Neuronal stem cell (in vitro differentiated cells): ENCODE measurements around the gene NUDT3. TPM values are rescaled to one million over a fixed set of nuclear protein-coding genes. Genes with fewer than 3 reads are reported as not detected.

Source experiments
- DNase-seq: peaks from one replicate; pipeline ENCODE4 v3.0.0-alpha.2; 2013; ENCODE audit warnings: low spot score
- H2AFZ ChIP-seq: one replicate; pipeline ENCODE4 v1.6.1; 2013; ENCODE audit warnings: mild to moderate bottlenecking, low read length, inconsistent platforms
- H2AK5ac ChIP-seq: 2 replicates; pipeline ENCODE4 v1.6.1; 2013; ENCODE audit warnings: low read depth, mild to moderate bottlenecking, inconsistent platforms, low read length, moderate library complexity, mixed read lengths
- H2BK120ac ChIP-seq: 2 replicates; pipeline ENCODE4 v1.6.1; 2013; ENCODE audit warnings: low read depth, mild to moderate bottlenecking, inconsistent platforms, low read length, moderate library complexity, mixed read lengths
- H2BK12ac ChIP-seq: one replicate; pipeline ENCODE4 v1.6.1; 2013; ENCODE audit warnings: low read length, inconsistent platforms
- H2BK15ac ChIP-seq: 2 replicates; pipeline ENCODE4 v1.6.1; 2013; ENCODE audit warnings: mild to moderate bottlenecking, low read length, inconsistent platforms, mixed read lengths
- H2BK5ac ChIP-seq: one replicate; pipeline ENCODE4 v1.6.1; 2013; ENCODE audit warnings: inconsistent platforms, mild to moderate bottlenecking, low read length, moderate library complexity
- H3K14ac ChIP-seq: one replicate; pipeline ENCODE4 v1.6.1; 2013; ENCODE audit warnings: low read length, inconsistent platforms
- H3K18ac ChIP-seq: 2 replicates; pipeline ENCODE4 v1.6.1; 2013; ENCODE audit warnings: low read length, inconsistent platforms
- H3K23ac ChIP-seq: 2 replicates; pipeline ENCODE4 v1.6.1; 2013; ENCODE audit warnings: low read depth, mild to moderate bottlenecking, mixed read lengths, low read length, inconsistent platforms; ENCODE audit not compliant: poor library complexity
- H3K27ac ChIP-seq: replicated peaks from 3 replicates; pipeline ENCODE4 v1.5.1; 2013; ENCODE audit warnings: low read length, inconsistent platforms
- H3K27me3 ChIP-seq, 3 experiments: 2 replicates each; pipeline ENCODE4 v1.6.1; 2013; ENCODE audit warnings: low read length in 3 of 3, mild to moderate bottlenecking in 2 of 3, inconsistent platforms in 1 of 3, low read depth in 1 of 3, mixed read lengths in 1 of 3, moderate library complexity in 1 of 3; ENCODE audit not compliant: control insufficient read depth in 3 of 3, insufficient read depth in 3 of 3
- H3K36me3 ChIP-seq, 2 donors: replicated peaks in 1 of 2; 2 replicates each; pipeline ENCODE4 v1.6.1; 2013; ENCODE audit warnings: low read length in 2 of 2; ENCODE audit not compliant: control insufficient read depth in 2 of 2, insufficient read depth in 2 of 2
- H3K4ac ChIP-seq: 2 replicates; pipeline ENCODE4 v1.6.1; 2013; ENCODE audit warnings: inconsistent platforms, mild to moderate bottlenecking, low read length, moderate library complexity
- H3K4me1 ChIP-seq, 2 donors: 1 replicate in 1 of 2; 2 replicates in 1 of 2; pipeline ENCODE4 v1.6.1; 2013; ENCODE audit warnings: low read length in 2 of 2, low read depth in 1 of 2; ENCODE audit not compliant: control insufficient read depth in 2 of 2, insufficient read depth in 1 of 2
- H3K4me2 ChIP-seq: one replicate; pipeline ENCODE4 v1.6.1; 2013; ENCODE audit warnings: mild to moderate bottlenecking, low read length, inconsistent platforms; ENCODE audit not compliant: insufficient read depth, poor library complexity, severe bottlenecking
- H3K4me3 ChIP-seq, 2 donors: 2 replicates each; pipeline ENCODE4 v1.5.1; 2013; ENCODE audit warnings: low read length in 2 of 2, mild to moderate bottlenecking in 2 of 2, inconsistent platforms in 1 of 2, moderate library complexity in 1 of 2
- H3K79me1 ChIP-seq: one replicate; pipeline ENCODE4 v1.6.1; 2013; ENCODE audit warnings: low read depth, mild to moderate bottlenecking, inconsistent platforms, low read length, moderate library complexity
- H3K9ac ChIP-seq: one replicate; pipeline ENCODE4 v1.6.1; 2013; ENCODE audit warnings: mild to moderate bottlenecking, low read depth, low read length, inconsistent platforms; ENCODE audit not compliant: poor library complexity
- H3K9me3 ChIP-seq, 2 donors: replicated peaks in 1 of 2; 2 replicates each; pipeline versions ENCODE3 to v1.6.1; 2013; ENCODE audit warnings: low read length in 2 of 2, mild to moderate bottlenecking in 2 of 2, inconsistent platforms in 1 of 2, low read depth in 1 of 2, mixed read lengths in 1 of 2, moderate library complexity in 1 of 2; ENCODE audit not compliant: control insufficient read depth in 2 of 2, insufficient read depth in 1 of 2
- H4K8ac ChIP-seq: one replicate; pipeline ENCODE4 v1.6.1; 2013; ENCODE audit warnings: low read depth, mild to moderate bottlenecking, inconsistent platforms, low read length, moderate library complexity
- H4K91ac ChIP-seq: one replicate; pipeline ENCODE4 v1.6.1; 2013; ENCODE audit warnings: low read length, low read depth, mild to moderate bottlenecking, inconsistent platforms; ENCODE audit not compliant: poor library complexity
- WGBS, 2 donors: extraction: QIAGEN DNeasy Blood & Tissue Kit; methylation state at CpG; one replicate each; pipeline ENCODE4 v1.1.7; 2013; ENCODE audit warnings: missing lambda C conversion rate in 2 of 2, mixed read lengths in 1 of 2; ENCODE audit not compliant: insufficient read length in 2 of 2, insufficient replicate concordance in 1 of 2; ENCODE audit errors: extremely low coverage in 2 of 2; 5-methylcytosine and 5-hydroxymethylcytosine counted together
- polyA plus RNA-seq, 2 experiments: library from polyadenylated mRNA; stranded (reverse); fragments of 200-250 nt; gene quantifications; one replicate each; pipeline ENCODE4 v1.2.3, GENCODE V29; 2013

The NUDT3 gene
- polyA plus RNA-seq (2013, experiment 1 of 2): 27.5 TPM
- polyA plus RNA-seq (2013, experiment 2 of 2): 28.7 TPM

DNA sequence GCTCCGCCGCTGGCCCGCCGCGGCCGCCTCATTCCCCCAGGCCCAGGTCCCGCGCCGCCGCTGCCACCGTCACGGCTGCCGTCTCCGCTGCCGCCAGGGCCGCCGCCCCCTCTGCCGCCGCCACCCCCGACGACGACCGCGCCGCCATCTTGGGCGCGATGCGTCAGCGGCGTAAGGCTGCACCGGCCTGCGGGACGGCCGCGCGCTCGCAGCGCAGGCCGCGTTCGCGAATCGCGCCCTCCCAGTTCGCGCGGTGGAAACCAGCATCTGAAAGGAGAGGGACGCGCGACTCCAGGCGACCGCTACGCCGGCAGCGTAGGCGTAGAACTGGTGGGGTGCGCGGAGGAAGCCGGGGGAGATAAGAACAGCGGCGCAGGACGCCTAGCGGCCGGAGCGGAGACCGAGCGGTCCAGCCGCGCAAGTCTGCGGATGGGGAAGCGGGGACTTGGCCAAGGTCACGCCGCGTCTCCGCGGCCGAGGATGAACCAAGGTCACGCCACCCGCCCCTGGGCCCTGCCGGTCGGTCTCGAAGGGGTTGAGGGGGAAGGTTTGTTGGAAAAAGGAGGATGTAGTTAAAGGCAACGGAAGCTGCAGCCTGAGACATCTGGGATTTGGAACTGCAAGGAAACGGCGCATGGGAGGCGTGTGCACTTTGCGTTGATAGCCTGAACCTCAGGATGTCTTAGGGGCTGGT, at the start of gene NUDT3:
NUDT3 (minus strand) TSS at position 173 of the 694 bp plus-strand sequence. CDS start 307 bp downstream, outside the sequence.
- Histone ChIP-seq H3K79me1 (peaks cover 2% of the 10 kb centered on the region), H3K4me3 (peak within 1 kb of the TSS; percentile 80 to 99), H4K91ac (no peak within 1 kb of the TSS), H3K14ac (peak within 1 kb of the TSS; percentile 100), H2BK120ac (peak within 1 kb of the TSS; percentile 69), H3K23ac (peak within 1 kb of the TSS; percentile 98), H3K18ac (peak within 1 kb of the TSS; percentile 98), H2AK5ac (peak within 1 kb of the TSS; percentile 78), H2AFZ (peak within 1 kb of the TSS; percentile 96), H3K27me3 (no peaks in the 10 kb centered on the region), H2BK12ac (peak within 1 kb of the TSS; percentile 32), H4K8ac (no peak within 1 kb of the TSS), H3K4ac (peak within 1 kb of the TSS; percentile 66), H3K4me2 (peak within 1 kb of the TSS; percentile 87), H2BK5ac (peak within 1 kb of the TSS; percentile 72), H3K9me3 (peaks cover 0 to 6% of the 10 kb centered on the region in 2 donors), H3K27ac (peak within 1 kb of the TSS; percentile 84), H3K9ac (peak within 1 kb of the TSS; percentile 98), H3K36me3 (no peaks in the 10 kb centered on the region), H2BK15ac (peak within 1 kb of the TSS; percentile 88), H3K4me1 (peaks cover 0 to 5% of the 10 kb centered on the region in 2 donors)
- DNase-seq: peak; percentile 95
- no CpG with 5 or more reads among the region's 87 CpGs for WGBS, 2 donors

GRCh38 chr6:34441526-34441925, 49.1 kb upstream of the NUDT3 start:
- Histone ChIP-seq H2AK5ac (no peak overlapping the region), H3K4me1 (no peaks in the 10 kb centered on the region), H2AFZ (no peak overlapping the region)

DNA sequence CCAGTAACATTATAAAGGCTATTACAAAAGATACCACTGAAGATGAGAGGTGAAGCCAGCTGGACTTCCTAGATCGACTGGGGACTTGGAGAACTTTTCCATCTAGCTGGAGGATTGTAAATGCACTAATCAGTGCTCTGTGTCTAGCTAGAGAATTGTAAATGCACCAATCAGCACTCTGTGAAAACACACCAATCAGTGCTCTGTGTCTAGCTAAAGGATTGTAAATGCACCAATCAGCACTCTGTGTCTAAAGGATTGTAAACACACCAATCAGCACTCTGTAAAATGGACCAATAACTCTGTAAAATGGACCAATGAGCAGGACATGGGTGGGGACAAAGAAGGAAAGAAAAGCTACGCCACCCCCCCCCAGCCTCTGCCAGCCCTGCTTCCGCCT, 47.0 kb upstream of the NUDT3 start:
- no peak overlapping the region for H2BK12ac ChIP-seq
- H3K4me3 ChIP-seq: no peak overlapping the region
- no CpG with 5 or more reads among the region's 3 CpGs for WGBS, 2 donors
- H3K4ac ChIP-seq: no peak overlapping the region
- H2AK5ac ChIP-seq: no peak overlapping the region
- no peak overlapping the region for H3K27ac ChIP-seq
- H3K9ac ChIP-seq: no peak overlapping the region
- no peak overlapping the region for H2AFZ ChIP-seq
- no peak overlapping the region for H4K8ac ChIP-seq
- no peaks in the 10 kb centered on the region for H3K4me1 ChIP-seq
- no peaks in the 10 kb centered on the region for H3K79me1 ChIP-seq
- H3K9me3 ChIP-seq: peaks cover 0 to 2% of the 10 kb centered on the region in 2 donors
- no peak overlapping the region for H2BK5ac ChIP-seq
- DNase-seq: no peak
- no peaks in the 10 kb centered on the region for H3K27me3 ChIP-seq
- H3K36me3 ChIP-seq: no peaks in the 10 kb centered on the region
- H2BK120ac ChIP-seq: no peak overlapping the region
- no peak overlapping the region for H3K4me2 ChIP-seq
- H3K18ac ChIP-seq: no peak overlapping the region
- H3K23ac ChIP-seq: no peak overlapping the region
- H2BK15ac ChIP-seq: no peak overlapping the region
- no peak overlapping the region for H3K14ac ChIP-seq
- no peak overlapping the region for H4K91ac ChIP-seq

More at GRCh38 chr6:34441526-34441925, 49.1 kb upstream of the NUDT3 start:
- no peak overlapping the region for H3K23ac ChIP-seq
- WGBS, 2 donors: no CpG with 5 or more reads among the region's 5 CpGs
- H3K27me3 ChIP-seq: no peaks in the 10 kb centered on the region
- no peak overlapping the region for H3K27ac ChIP-seq
- no peak overlapping the region for H2BK120ac ChIP-seq
- no peak overlapping the region for H2BK15ac ChIP-seq
- no peak overlapping the region for H3K9ac ChIP-seq
- H3K4me2 ChIP-seq: no peak overlapping the region
- H3K4ac ChIP-seq: no peak overlapping the region
- peaks cover 0 to 2% of the 10 kb centered on the region in 2 donors for H3K9me3 ChIP-seq
- no peak overlapping the region for H3K4me3 ChIP-seq
- no peak overlapping the region for H2BK12ac ChIP-seq
- no peaks in the 10 kb centered on the region for H3K36me3 ChIP-seq
- no peak for DNase-seq
- no peak overlapping the region for H4K91ac ChIP-seq
- no peak overlapping the region for H3K14ac ChIP-seq
- no peak overlapping the region for H4K8ac ChIP-seq
- no peak overlapping the region for H2BK5ac ChIP-seq
- no peak overlapping the region for H3K18ac ChIP-seq
- H3K79me1 ChIP-seq: no peaks in the 10 kb centered on the region

DNA sequence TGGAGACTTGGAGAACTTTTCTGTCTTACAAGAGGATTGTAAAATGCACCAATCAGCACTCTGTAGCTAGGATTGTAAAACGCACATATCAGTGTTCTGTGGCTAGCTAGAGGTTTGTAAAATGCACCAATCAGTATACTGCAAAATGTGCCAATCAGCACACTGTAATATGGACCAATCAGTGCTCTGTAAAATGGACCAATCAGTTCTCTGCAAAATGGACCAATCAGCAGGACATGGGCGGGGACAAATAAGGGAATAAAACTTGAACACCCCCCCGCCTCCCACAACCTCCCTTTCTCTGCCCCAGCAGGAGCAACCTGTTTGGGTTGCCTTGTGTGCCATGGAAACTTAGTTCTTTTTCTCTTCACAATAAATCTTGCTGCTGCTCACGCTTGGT, 46.2 kb upstream of the NUDT3 start:
- Histone ChIP-seq H4K8ac (no peak overlapping the region), H3K4me1 (no peaks in the 10 kb centered on the region), H3K18ac (no peak overlapping the region), H3K27me3 (no peaks in the 10 kb centered on the region), H2BK15ac (no peak overlapping the region), H3K9ac (no peak overlapping the region), H3K4ac (no peak overlapping the region), H3K36me3 (no peaks in the 10 kb centered on the region), H2BK5ac (no peak overlapping the region), H3K4me3 (no peak overlapping the region), H3K9me3 (peaks cover 0 to 2% of the 10 kb centered on the region in 2 donors), H3K27ac (no peak overlapping the region), H2AK5ac (no peak overlapping the region), H2BK120ac (no peak overlapping the region), H3K23ac (no peak overlapping the region), H3K79me1 (no peaks in the 10 kb centered on the region), H3K4me2 (no peak overlapping the region), H3K14ac (no peak overlapping the region), H4K91ac (no peak overlapping the region), H2AFZ (no peak overlapping the region), H2BK12ac (no peak overlapping the region)
- no CpG with 5 or more reads among the region's 4 CpGs for WGBS, 2 donors
- no peak for DNase-seq
